PC-3 (cell line): ENCODE results near the gene CCDC69. TPM values are rescaled to one million over a fixed set of nuclear protein-coding genes. Genes with fewer than 3 reads are reported as not detected.

Source experiments
- ATAC-seq: fragments of 200-7000 bp; cut with Tn5 transposase; 2 replicates; pipeline ENCODE4 v1.9.1; 2020; ENCODE audit warnings: mild to moderate bottlenecking, moderate library complexity
- BruUV-seq: library from RNA; stranded (reverse); fragments of 400-500 nt; replicated peaks from 2 replicates; lab custom pipeline; 2021; lab: Mats Ljungman, UMichigan
- CTCF ChIA-PET: fragments of 300-600 bp; sonication (Branson Sonifier 250); formaldehyde crosslinking; loops from one replicate; lab custom pipeline; 2022; ENCODE audit warnings: antibody characterized with exemption; lab: Charles Lee
- POLR2A ChIA-PET: fragments of 300-600 bp; sonication (Branson Sonifier 250); formaldehyde crosslinking; loops from one replicate; lab custom pipeline; 2022; ENCODE audit warnings: antibody characterized with exemption; ENCODE audit not compliant: unreplicated experiment; lab: Charles Lee
- DNase-seq: peaks from one replicate; pipeline ENCODE4 v3.0.0-alpha.2; 2015
- H2AFZ ChIP-seq: fragments of 300-600 bp; sonication (generic); 2 replicates; pipeline ENCODE4 v1.6.0; 2016; ENCODE audit warnings: antibody characterized with exemption, low read length
- H3F3A ChIP-seq: fragments of 300-600 bp; sonication (generic); one replicate; pipeline ENCODE4 v1.6.0; 2017; ENCODE audit warnings: antibody characterized with exemption, low read length, control low read depth, mild to moderate bottlenecking; ENCODE audit not compliant: unreplicated experiment
- H3K27ac ChIP-seq: fragments of 300-600 bp; sonication (generic); 2 replicates; pipeline ENCODE4 v1.5.1; 2016; ENCODE audit warnings: mild to moderate bottlenecking, low read length
- H3K27me3 ChIP-seq: fragments of 300-600 bp; sonication (generic); 2 replicates; pipeline ENCODE4 v1.6.1; 2016; ENCODE audit warnings: low read length, mixed read lengths
- H3K36me3 ChIP-seq: fragments of 300-600 bp; sonication (generic); 2 replicates; pipeline ENCODE4 v1.6.1; 2016; ENCODE audit warnings: low read depth, mixed run types, low read length, mixed read lengths
- H3K4me1 ChIP-seq: fragments of 300-600 bp; sonication (generic); 2 replicates; pipeline ENCODE4 v1.5.1; 2016; ENCODE audit warnings: low read length; ENCODE audit not compliant: insufficient read depth
- H3K4me2 ChIP-seq: fragments of 300-600 bp; sonication (generic); 2 replicates; pipeline ENCODE4 v1.6.0; 2016; ENCODE audit warnings: low read length
- H3K4me3 ChIP-seq: fragments of 300-600 bp; sonication (generic); 2 replicates; pipeline ENCODE4 v1.5.1; 2016; ENCODE audit warnings: mild to moderate bottlenecking, low read length, mixed read lengths
- H3K79me2 ChIP-seq: fragments of 300-600 bp; sonication (generic); 2 replicates; pipeline ENCODE4 v1.6.1; 2017; ENCODE audit warnings: low read length, mixed read lengths
- H3K9ac ChIP-seq: fragments of 300-600 bp; sonication (generic); 2 replicates; pipeline ENCODE4 v1.6.0; 2016; ENCODE audit warnings: mild to moderate bottlenecking, low read length
- H3K9me2 ChIP-seq: fragments of 300-600 bp; sonication (generic); replicated peaks from 2 replicates; pipeline ENCODE4 v1.6.1; 2016; ENCODE audit warnings: mixed run types, low read length, mixed read lengths
- H3K9me3 ChIP-seq: fragments of 300-600 bp; sonication (generic); 2 replicates; pipeline ENCODE4 v1.6.1; 2016; ENCODE audit warnings: low read length, mixed read lengths
- H4K20me1 ChIP-seq: fragments of 300-600 bp; sonication (generic); 2 replicates; pipeline ENCODE4 v1.6.1; 2016; ENCODE audit warnings: low read length, mixed read lengths
- EZH2 ChIP-seq: fragments of 300-600 bp; sonication (generic); IDR thresholded peaks from one replicate; pipeline ENCODE4 v1.6.1; 2017; ENCODE audit warnings: antibody characterized with exemption, mild to moderate bottlenecking, low read length; ENCODE audit not compliant: unreplicated experiment
- EZH2phosphoT487 ChIP-seq: fragments of 300-600 bp; sonication (generic); IDR thresholded peaks from 2 replicates; pipeline ENCODE4 v1.6.1; 2018; ENCODE audit warnings: mild to moderate bottlenecking, antibody characterized with exemption, low read length, borderline replicate concordance
- intact Hi-C: fragments of 100-400 bp; cut with micrococcal nuclease; formaldehyde crosslinking; loops from 2 replicates; pipeline ENCODE4 v1.9.0; 2023
- total RNA-seq: library from RNA; depleted of rRNA; stranded (reverse); fragments of >200 nt; gene quantifications from 2 replicates; pipeline ENCODE4 v1.2.3, GENCODE V29; 2014; rRNA removed
- TF ChIP-seq, protein P1 (sequence below): fragments of 300-600 bp; sonication (generic); conservative IDR thresholded peaks from 2 replicates; pipeline ENCODE4 v1.5.1; 2017; ENCODE audit warnings: antibody characterized with exemption, low read depth, mild to moderate bottlenecking, low read length

Gene CCDC69
- total RNA-seq, 1 experiment from 2014 or later: 26.4 TPM

DNA sequence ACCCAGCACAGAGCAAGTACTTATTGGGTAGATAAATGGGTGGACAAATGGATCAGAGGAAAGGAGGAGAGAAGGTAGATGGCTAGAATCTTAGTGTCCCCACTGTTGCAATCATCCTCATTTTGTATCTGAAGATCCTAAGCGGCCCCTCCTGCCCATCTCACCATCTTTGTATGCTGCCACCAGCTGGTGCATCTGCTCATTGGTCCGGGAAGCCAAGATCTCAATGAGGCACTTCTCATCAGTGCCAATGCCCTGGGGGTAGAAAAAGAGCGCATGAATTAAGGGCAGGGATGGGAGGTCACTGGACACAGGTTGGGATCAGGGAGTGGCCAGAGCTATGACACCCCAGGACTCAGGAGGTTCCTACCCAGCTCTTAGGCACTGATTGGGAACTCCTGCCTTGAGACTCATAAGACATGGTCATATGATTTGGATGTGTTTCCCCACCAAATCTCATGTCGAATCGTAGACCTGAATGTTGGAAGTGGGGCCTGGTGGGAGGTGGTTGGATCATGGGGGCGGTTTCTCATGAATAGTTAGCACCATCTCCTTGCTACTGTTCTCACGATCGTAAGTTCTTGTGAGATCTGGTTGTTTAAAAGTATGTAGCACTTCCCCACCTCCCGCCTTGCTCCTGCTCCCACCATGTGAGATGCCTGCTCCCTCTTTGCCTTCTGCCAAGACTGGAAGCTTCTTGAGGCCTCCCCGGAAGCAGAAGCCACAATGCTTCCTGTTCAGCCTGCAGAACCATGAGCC lies 86.6 kb downstream of the CCDC69 start:
- Histone ChIP-seq H4K20me1 (no peaks in the 10 kb centered on the region), H3K9me3 (no peaks in the 10 kb centered on the region), H3K4me2 (no peak overlapping the region), H3K36me3 (peaks cover 27% of the 10 kb centered on the region), H3K27me3 (no peaks in the 10 kb centered on the region), H2AFZ (no peak overlapping the region), H3K9me2 (no peaks in the 10 kb centered on the region), H3K79me2 (no peaks in the 10 kb centered on the region), H3K27ac (no peak overlapping the region), H3K9ac (no peak overlapping the region), H3K4me3 (no peak overlapping the region), H3K4me1 (no peaks in the 10 kb centered on the region), H3F3A (no peaks in the 10 kb centered on the region)
- ATAC-seq (no peak), DNase-seq (no peak)
- intact Hi-C loops: no loop called here
- no peak for TF ChIP-seq EZH2
- CTCF ChIA-PET: no interaction called here
- BruUV-seq: no TSS peak
- POLR2A ChIA-PET: no interaction called here

DNA sequence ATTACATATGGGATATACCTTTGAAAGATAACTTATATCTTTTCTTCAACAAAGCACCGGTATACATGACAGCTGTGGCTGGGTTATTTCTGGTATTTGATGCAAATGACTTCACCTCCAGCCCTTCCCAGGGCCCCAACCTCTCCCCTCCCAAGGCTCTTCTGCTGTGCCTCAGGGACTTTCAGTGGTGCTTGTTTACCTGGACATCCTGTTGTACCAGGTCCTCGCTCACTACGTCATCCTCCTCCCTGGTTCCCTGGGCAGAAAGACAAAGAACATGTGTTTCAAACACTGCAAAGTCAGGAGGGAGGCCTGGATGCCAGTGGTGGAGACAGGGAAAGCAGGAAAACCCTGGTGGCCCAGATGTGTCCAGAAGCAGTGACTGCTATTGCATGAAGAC lies 89.7 kb downstream of the CCDC69 start:
- ChIA-PET POLR2A (no interaction called here), CTCF (no interaction called here)
- H2AFZ ChIP-seq: no peak overlapping the region
- no peaks in the 10 kb centered on the region for H3K4me1 ChIP-seq
- H3K79me2 ChIP-seq: no peaks in the 10 kb centered on the region
- DNase-seq: no peak
- H4K20me1 ChIP-seq: no peaks in the 10 kb centered on the region
- intact Hi-C loops: no loop called here
- no peaks in the 10 kb centered on the region for H3K9me3 ChIP-seq
- no peak overlapping the region for H3K4me2 ChIP-seq
- no peak overlapping the region for H3K9ac ChIP-seq
- no peak overlapping the region for H3K4me3 ChIP-seq
- no peaks in the 10 kb centered on the region for H3K9me2 ChIP-seq
- no peaks in the 10 kb centered on the region for H3F3A ChIP-seq
- H3K27me3 ChIP-seq: no peaks in the 10 kb centered on the region
- BruUV-seq: no TSS peak
- ATAC-seq: no peak
- TF ChIP-seq, protein P1, sequence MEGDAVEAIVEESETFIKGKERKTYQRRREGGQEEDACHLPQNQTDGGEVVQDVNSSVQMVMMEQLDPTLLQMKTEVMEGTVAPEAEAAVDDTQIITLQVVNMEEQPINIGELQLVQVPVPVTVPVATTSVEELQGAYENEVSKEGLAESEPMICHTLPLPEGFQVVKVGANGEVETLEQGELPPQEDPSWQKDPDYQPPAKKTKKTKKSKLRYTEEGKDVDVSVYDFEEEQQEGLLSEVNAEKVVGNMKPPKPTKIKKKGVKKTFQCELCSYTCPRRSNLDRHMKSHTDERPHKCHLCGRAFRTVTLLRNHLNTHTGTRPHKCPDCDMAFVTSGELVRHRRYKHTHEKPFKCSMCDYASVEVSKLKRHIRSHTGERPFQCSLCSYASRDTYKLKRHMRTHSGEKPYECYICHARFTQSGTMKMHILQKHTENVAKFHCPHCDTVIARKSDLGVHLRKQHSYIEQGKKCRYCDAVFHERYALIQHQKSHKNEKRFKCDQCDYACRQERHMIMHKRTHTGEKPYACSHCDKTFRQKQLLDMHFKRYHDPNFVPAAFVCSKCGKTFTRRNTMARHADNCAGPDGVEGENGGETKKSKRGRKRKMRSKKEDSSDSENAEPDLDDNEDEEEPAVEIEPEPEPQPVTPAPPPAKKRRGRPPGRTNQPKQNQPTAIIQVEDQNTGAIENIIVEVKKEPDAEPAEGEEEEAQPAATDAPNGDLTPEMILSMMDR: no peak
- no peak for TF ChIP-seq EZH2
- TF ChIP-seq EZH2phosphoT487: no peak
- H3K27ac ChIP-seq: no peak overlapping the region
- H3K36me3 ChIP-seq: peaks cover 32% of the 10 kb centered on the region

DNA sequence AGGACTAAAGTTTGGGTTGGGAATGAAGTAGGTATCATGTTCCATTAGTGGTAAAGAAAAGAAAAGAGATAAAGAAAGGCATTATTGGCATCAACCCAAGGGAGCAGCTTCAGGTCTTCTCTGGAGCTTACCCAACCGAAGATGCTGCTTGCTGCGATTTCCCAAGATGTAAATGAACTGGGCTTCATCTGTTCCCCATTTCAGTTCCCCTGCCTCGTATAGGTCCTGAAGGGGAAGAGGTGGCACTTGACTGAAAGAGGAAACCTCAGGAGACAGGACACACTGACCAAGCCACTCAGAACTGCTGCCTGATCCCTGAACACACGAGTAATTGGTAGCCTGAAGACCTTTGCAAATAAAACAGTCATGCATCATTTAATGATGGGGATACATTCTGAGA lies 90.9 kb downstream of the CCDC69 start:
- H2AFZ ChIP-seq: no peak overlapping the region
- intact Hi-C loops: no loop called here
- CTCF ChIA-PET: no interaction called here
- no TSS peak for BruUV-seq
- H3K4me2 ChIP-seq: no peak overlapping the region
- H3K79me2 ChIP-seq: no peaks in the 10 kb centered on the region
- TF ChIP-seq EZH2: no peak
- TF ChIP-seq, protein P1: no peak
- no peak for TF ChIP-seq EZH2phosphoT487
- no peaks in the 10 kb centered on the region for H3K27me3 ChIP-seq
- no peak overlapping the region for H3K4me3 ChIP-seq
- H3F3A ChIP-seq: no peaks in the 10 kb centered on the region
- no peak for DNase-seq
- H3K9me3 ChIP-seq: no peaks in the 10 kb centered on the region
- no peaks in the 10 kb centered on the region for H4K20me1 ChIP-seq
- no peaks in the 10 kb centered on the region for H3K4me1 ChIP-seq
- peaks cover 28% of the 10 kb centered on the region for H3K36me3 ChIP-seq
- no peaks in the 10 kb centered on the region for H3K9me2 ChIP-seq
- POLR2A ChIA-PET: no interaction called here
- ATAC-seq: no peak
- H3K27ac ChIP-seq: no peak overlapping the region
- no peak overlapping the region for H3K9ac ChIP-seq

Other genes with a start within 250 kb of the CCDC69 start
- not detected in 2 replicates for gene GPX3, start 203.5 kb downstream of the CCDC69 start, total RNA-seq
- 90.0 and 139 TPM in 2 replicates for gene TNIP1, start 143.1 kb downstream of the CCDC69 start, total RNA-seq
- 122 and 131 TPM in 2 replicates for gene ANXA6, start 66.3 kb downstream of the CCDC69 start, total RNA-seq
- gene GM2A, start 29.1 kb upstream of the CCDC69 start, total RNA-seq: 78.3 and 90.2 TPM in 2 replicates
- not detected in 2 replicates for gene SLC36A3, start 79.7 kb upstream of the CCDC69 start, total RNA-seq
- gene SLC36A2, start 123.5 kb upstream of the CCDC69 start, total RNA-seq: not detected in 2 replicates
- 3.6 and 5.7 TPM in 2 replicates for gene SLC36A1, start 223.5 kb upstream of the CCDC69 start, total RNA-seq